Measurements from ENCODE around the gene CDX1.

Gene CDX1

GRCh38 chr5:150131978-150132694 is 34.4 kb upstream of the CDX1 start:
- FAIRE-seq, result no peak

GRCh38 chr5:150132740-150133139 is 33.8 kb upstream of the CDX1 start:
- no peak for FAIRE-seq

- FAIRE-seq, result no peak
Observed at GRCh38 chr5:150133581-150134197, 32.9 kb upstream of the CDX1 start.

GRCh38 chr5:150134198-150134588 is 32.4 kb upstream of the CDX1 start:
- FAIRE-seq, result no peak

GRCh38 chr5:150135557-150136304 is 30.8 kb upstream of the CDX1 start:
- no peak for FAIRE-seq

- no peak for FAIRE-seq
Observed at GRCh38 chr5:150136305-150137167, 30.0 kb upstream of the CDX1 start.

GRCh38 chr5:150137168-150137957 is 29.2 kb upstream of the CDX1 start:
- FAIRE-seq, result no peak

GRCh38 chr5:150137997-150138396 is 28.6 kb upstream of the CDX1 start:
- no peak for FAIRE-seq

- FAIRE-seq, result no peak
Observed at GRCh38 chr5:150138551-150139265, 27.9 kb upstream of the CDX1 start.

GRCh38 chr5:150139334-150139733 is 27.2 kb upstream of the CDX1 start:
- FAIRE-seq, result no peak

GRCh38 chr5:150140830-150141229 is 25.7 kb upstream of the CDX1 start:
- FAIRE-seq, result no peak

- FAIRE-seq, result no peak
Observed at GRCh38 chr5:150141544-150142184, 24.9 kb upstream of the CDX1 start.

GRCh38 chr5:150142185-150142958 is 24.2 kb upstream of the CDX1 start:
- no peak for FAIRE-seq

- FAIRE-seq, result no peak
Observed at GRCh38 chr5:150142959-150143349, 23.6 kb upstream of the CDX1 start.

GRCh38 chr5:150143350-150144245 is 23.0 kb upstream of the CDX1 start:
- FAIRE-seq, result no peak

- FAIRE-seq, result no peak
Observed at GRCh38 chr5:150144246-150144801, 22.3 kb upstream of the CDX1 start.

- no peak for FAIRE-seq
Observed at GRCh38 chr5:150144879-150145278, 21.7 kb upstream of the CDX1 start.

- FAIRE-seq, result no peak
Observed at GRCh38 chr5:150146235-150146634, 20.3 kb upstream of the CDX1 start.
